SK-N-SH treated with all-trans-retinoic acid at 6 μM for 48 hours (cell line): ENCODE data around the gene CCDC120.

Source experiments
- ATAC-seq: fragments of 200-7000 bp; cut with Tn5 transposase; 3 replicates; pipeline ENCODE4 v1.9.1; 2020; ENCODE audit warnings: mild to moderate bottlenecking, moderate library complexity
- ARNTL ChIP-seq: fragments of 450-650 bp; formaldehyde crosslinking; IDR thresholded peaks from 2 replicates; pipeline ENCODE4 v1.5.0; 2020; ENCODE audit warnings: low read depth, mild to moderate bottlenecking, moderate library complexity, borderline replicate concordance
- BACH2 ChIP-seq: fragments of 250-450 bp; sonication (Bioruptor Pico); IDR thresholded peaks from 2 replicates; pipeline ENCODE4 v1.9.0; 2021; ENCODE audit warnings: mild to moderate bottlenecking, borderline replicate concordance
- CSDC2 ChIP-seq: fragments of 250-450 bp; sonication (Bioruptor Pico); IDR thresholded peaks from 2 replicates; pipeline ENCODE4 v1.5.0; 2020; ENCODE audit warnings: mild to moderate bottlenecking, moderate library complexity
- CSRNP3 ChIP-seq: fragments of 250-450 bp; sonication (Bioruptor Pico); IDR thresholded peaks from 2 replicates; pipeline ENCODE4 v1.5.1; 2021; ENCODE audit warnings: mild to moderate bottlenecking, moderate library complexity
- ESRRG ChIP-seq: fragments of 250-450 bp; sonication (Bioruptor Pico); IDR thresholded peaks from 2 replicates; pipeline ENCODE4 v1.6.1; 2021; ENCODE audit warnings: mild to moderate bottlenecking
- GLIS3 ChIP-seq: fragments of 250-450 bp; sonication (Bioruptor Pico); IDR thresholded peaks from 2 replicates; pipeline ENCODE4 v1.5.0; 2020; ENCODE audit warnings: mild to moderate bottlenecking, moderate library complexity
- ISL1 ChIP-seq: fragments of 250-450 bp; sonication (Bioruptor Pico); IDR thresholded peaks from 2 replicates; pipeline ENCODE4 v2.1.2; 2022; ENCODE audit warnings: mild to moderate bottlenecking, moderate library complexity
- OSR1 ChIP-seq: fragments of 250-450 bp; sonication (Bioruptor Pico); IDR thresholded peaks from 2 replicates; pipeline ENCODE4 v1.8.0; 2022; ENCODE audit warnings: moderate library complexity, mild to moderate bottlenecking, inconsistent platforms
- PATZ1 ChIP-seq: fragments of 250-450 bp; sonication (Bioruptor Pico); IDR thresholded peaks from 2 replicates; pipeline ENCODE4 v1.8.0; 2020; ENCODE audit warnings: mild to moderate bottlenecking, moderate library complexity, borderline replicate concordance
- PPARA ChIP-seq: fragments of 250-450 bp; sonication (Bioruptor Pico); IDR thresholded peaks from 2 replicates; pipeline ENCODE4 v1.5.0; 2020; ENCODE audit warnings: mild to moderate bottlenecking, borderline replicate concordance
- RARB ChIP-seq: fragments of 250-450 bp; sonication (Bioruptor Pico); IDR thresholded peaks from 2 replicates; pipeline ENCODE4 v1.8.0; 2021; ENCODE audit warnings: mild to moderate bottlenecking, moderate library complexity
- SNAI2 ChIP-seq: fragments of 250-450 bp; sonication (Bioruptor Pico); IDR thresholded peaks from 2 replicates; pipeline ENCODE4 v1.5.0; 2020; ENCODE audit warnings: mild to moderate bottlenecking, moderate library complexity
- TCF4 ChIP-seq: fragments of 250-450 bp; sonication (Bioruptor Pico); IDR thresholded peaks from 2 replicates; pipeline ENCODE4 v1.8.0; 2021; ENCODE audit warnings: mild to moderate bottlenecking, moderate library complexity, borderline replicate concordance
- TOX ChIP-seq: fragments of 250-450 bp; sonication (Bioruptor Pico); IDR thresholded peaks from 2 replicates; pipeline ENCODE4 v1.8.0; 2021; ENCODE audit warnings: mild to moderate bottlenecking, moderate library complexity, borderline replicate concordance
- TSHZ2 ChIP-seq: fragments of 250-450 bp; sonication (Bioruptor Pico); IDR thresholded peaks from 2 replicates; pipeline ENCODE4 v1.5.0; 2020; ENCODE audit warnings: mild to moderate bottlenecking, moderate library complexity
- ZC3H10 ChIP-seq: fragments of 250-450 bp; sonication (Bioruptor Pico); IDR thresholded peaks from 2 replicates; pipeline ENCODE4 v1.5.1; 2021; ENCODE audit warnings: mild to moderate bottlenecking, moderate library complexity
- ZFP3 ChIP-seq: fragments of 250-450 bp; sonication (Bioruptor Pico); IDR thresholded peaks from 2 replicates; pipeline ENCODE4 v1.5.0; 2020; ENCODE audit warnings: mild to moderate bottlenecking, moderate library complexity
- ZFP30 ChIP-seq: fragments of 450-650 bp; formaldehyde crosslinking; IDR thresholded peaks from 2 replicates; pipeline ENCODE4 v1.5.0; 2022; ENCODE audit warnings: mild to moderate bottlenecking, moderate library complexity
- ZNF565 ChIP-seq: fragments of 450-650 bp; formaldehyde crosslinking; conservative IDR thresholded peaks from 2 replicates; pipeline ENCODE4 v1.5.0; 2020; ENCODE audit warnings: low read depth, mild to moderate bottlenecking, moderate library complexity
- ZNF70 ChIP-seq: fragments of 450-650 bp; formaldehyde crosslinking; IDR thresholded peaks from 2 replicates; pipeline ENCODE4 v1.5.0; 2020; ENCODE audit warnings: mild to moderate bottlenecking, moderate library complexity
- ZNF8 ChIP-seq: fragments of 450-650 bp; formaldehyde crosslinking; IDR thresholded peaks from 2 replicates; pipeline ENCODE4 v1.5.0; 2020; ENCODE audit warnings: mild to moderate bottlenecking, moderate library complexity
- TF ChIP-seq, protein P1 (sequence below): fragments of 250-450 bp; sonication (Bioruptor Pico); IDR thresholded peaks from 2 replicates; pipeline ENCODE4 v1.8.0; 2021; ENCODE audit warnings: low read depth, mild to moderate bottlenecking, moderate library complexity, borderline replicate concordance

The CCDC120 gene

DNA sequence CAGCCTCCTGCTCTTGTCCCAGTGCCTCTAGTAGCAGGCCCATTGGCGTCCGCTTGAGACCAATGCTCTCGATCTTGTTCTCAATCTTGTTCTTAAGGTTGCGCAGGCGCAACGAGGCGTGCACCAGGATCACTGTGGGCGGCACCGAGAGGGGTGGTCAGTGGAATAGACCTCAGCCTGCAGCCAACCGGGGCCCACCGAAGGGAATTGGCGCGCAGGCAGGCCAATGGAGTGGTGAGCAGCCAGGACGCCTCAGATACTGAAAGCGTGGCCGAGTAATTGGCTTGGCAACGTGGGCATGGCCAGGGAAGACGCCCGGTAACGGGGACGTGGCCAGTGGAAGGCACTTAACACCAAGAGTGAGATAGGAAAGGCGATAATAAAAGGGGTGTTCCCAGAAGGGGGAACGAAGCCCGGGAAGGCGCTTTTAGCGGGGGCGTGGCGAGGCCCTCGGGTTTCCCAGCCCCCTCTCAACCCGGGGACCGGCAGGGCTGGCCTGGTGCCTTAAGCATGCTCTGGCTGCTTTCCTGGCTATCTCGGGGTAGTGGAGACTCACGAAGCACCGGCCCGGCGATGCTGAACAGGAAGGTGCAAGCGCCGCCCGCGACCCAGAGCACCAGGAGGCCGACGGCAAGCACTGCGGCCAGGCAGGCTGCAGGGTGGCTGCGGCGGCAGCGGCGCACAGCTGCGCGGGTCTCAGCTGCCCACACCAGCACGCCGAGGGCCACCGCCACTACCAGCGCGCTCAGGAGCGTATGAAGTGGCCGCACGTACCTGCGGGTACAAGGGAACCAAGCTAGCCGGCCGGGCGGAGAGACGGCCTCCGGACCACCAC lies 13.3 kb downstream of the CCDC120 start:
- TF ChIP-seq CSDC2 (CRISPR knock-in tag) (no peak), ZFP30 (CRISPR knock-in tag) (no peak), ZC3H10 (CRISPR knock-in tag) (no peak), TCF4 (no peak), PATZ1 (CRISPR knock-in tag) (no peak), ZNF565 (CRISPR knock-in tag) (no peak), CSRNP3 (CRISPR knock-in tag) (no peak), ZNF70 (CRISPR knock-in tag) (no peak), OSR1 (CRISPR knock-in tag) (no peak), ESRRG (CRISPR knock-in tag) (no peak), TOX (CRISPR knock-in tag) (no peak), SNAI2 (CRISPR knock-in tag) (no peak), BACH2 (CRISPR knock-in tag) (no peak), ISL1 (CRISPR knock-in tag) (no peak), PPARA (CRISPR knock-in tag) (no peak), ZNF8 (CRISPR knock-in tag) (no peak), RARB (CRISPR knock-in tag) (no peak), TSHZ2 (CRISPR knock-in tag) (no peak)
- TF ChIP-seq, protein P1, sequence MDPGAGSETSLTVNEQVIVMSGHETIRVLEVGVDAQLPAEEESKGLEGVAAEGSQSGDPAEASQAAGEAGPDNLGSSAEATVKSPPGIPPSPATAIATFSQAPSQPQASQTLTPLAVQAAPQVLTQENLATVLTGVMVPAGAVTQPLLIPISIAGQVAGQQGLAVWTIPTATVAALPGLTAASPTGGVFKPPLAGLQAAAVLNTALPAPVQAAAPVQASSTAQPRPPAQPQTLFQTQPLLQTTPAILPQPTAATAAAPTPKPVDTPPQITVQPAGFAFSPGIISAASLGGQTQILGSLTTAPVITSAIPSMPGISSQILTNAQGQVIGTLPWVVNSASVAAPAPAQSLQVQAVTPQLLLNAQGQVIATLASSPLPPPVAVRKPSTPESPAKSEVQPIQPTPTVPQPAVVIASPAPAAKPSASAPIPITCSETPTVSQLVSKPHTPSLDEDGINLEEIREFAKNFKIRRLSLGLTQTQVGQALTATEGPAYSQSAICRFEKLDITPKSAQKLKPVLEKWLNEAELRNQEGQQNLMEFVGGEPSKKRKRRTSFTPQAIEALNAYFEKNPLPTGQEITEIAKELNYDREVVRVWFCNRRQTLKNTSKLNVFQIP (CRISPR knock-in tag): no peak
- ATAC-seq: peak; percentile 5; the same call in 2 of the 3 replicates

- peak; percentile 9 for ATAC-seq
- TF ChIP-seq ESRRG (CRISPR knock-in tag) (no peak), OSR1 (CRISPR knock-in tag) (no peak), ISL1 (CRISPR knock-in tag) (no peak), BACH2 (CRISPR knock-in tag) (no peak), PATZ1 (CRISPR knock-in tag) (no peak), TCF4 (no peak), ZNF565 (CRISPR knock-in tag) (no peak), GLIS3 (CRISPR knock-in tag) (no peak), TSHZ2 (CRISPR knock-in tag) (no peak), ARNTL (no peak), ZFP3 (CRISPR knock-in tag) (no peak), TOX (CRISPR knock-in tag) (no peak), ZC3H10 (CRISPR knock-in tag) (no peak), SNAI2 (CRISPR knock-in tag) (no peak), RARB (CRISPR knock-in tag) (no peak)
These were observed 13.9 kb downstream of the CCDC120 start for GRCh38 chrX:49072712-49073095.
